Measurements from ENCODE around the gene ARHGEF17.

The ARHGEF17 gene

GRCh38 chr11:73379189-73379880 lies 71.3 kb downstream of the ARHGEF17 start:
- no peak for DNase-seq (ENCODE audit: low spot score)
- peak overlapping the region; percentile 93 for H3K27ac ChIP-seq
- POLR2A ChIA-PET (ENCODE audit: low non-redundant PET): no interaction called here
- no peak for TF ChIP-seq CTCF (conservative IDR thresholded peaks at IDR 0.05; ENCODE audit: low read depth)
- CTCF ChIA-PET: no interaction called here

DNA sequence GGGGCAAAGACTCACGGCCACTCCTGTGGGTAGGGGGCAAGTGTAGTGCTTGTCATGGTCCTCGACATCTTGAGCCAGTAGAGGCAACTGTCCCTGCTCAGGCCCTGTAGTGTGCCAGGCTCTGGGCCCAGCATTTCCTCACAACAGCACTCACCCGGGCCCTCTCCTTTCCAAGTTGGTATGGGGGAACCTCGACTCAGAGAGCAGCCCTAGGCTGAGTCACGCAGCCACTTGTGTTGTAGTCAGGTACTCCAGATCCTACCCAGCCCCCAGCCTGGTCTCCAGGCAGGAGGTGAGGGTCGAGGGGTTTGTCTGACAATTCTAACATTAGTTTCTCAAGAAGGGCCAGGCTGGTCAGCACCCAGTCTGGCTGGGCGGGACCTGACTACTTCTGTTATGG lies 72.3 kb downstream of the ARHGEF17 start:
- peak overlapping the region; percentile 93 for H3K27ac ChIP-seq
- no peak for DNase-seq (ENCODE audit: low spot score)
- POLR2A ChIA-PET (ENCODE audit: low non-redundant PET): no interaction called here
- CTCF ChIA-PET: no interaction called here
- TF ChIP-seq CTCF (conservative IDR thresholded peaks at IDR 0.05; ENCODE audit: low read depth): no peak

DNA sequence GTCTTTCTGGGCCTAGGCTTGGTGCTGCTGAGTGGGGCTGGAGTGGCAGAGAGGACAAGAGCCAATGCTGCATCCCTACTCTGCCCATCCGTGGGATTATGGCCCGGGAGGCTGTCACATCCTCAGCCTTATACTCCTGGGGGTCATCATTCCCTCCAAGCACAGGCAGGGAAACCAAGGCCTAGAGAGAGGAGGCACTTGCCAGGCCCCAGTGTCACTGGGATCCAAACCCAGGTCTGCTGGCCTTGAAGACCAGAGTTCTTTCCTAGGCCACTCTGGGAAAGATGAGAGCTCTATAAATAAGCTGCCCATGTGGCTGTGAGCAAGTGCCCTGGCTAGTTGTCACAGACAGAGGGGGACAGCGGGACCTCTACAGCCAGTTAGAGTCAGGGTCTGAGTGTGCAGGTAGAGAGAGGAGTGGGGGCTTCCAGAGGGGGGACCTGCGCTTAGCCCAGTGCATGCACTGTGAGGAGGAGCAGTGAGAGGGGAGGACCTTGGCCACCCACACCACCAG lies 72.9 kb downstream of the ARHGEF17 start:
- peak overlapping the region; percentile 93 for H3K27ac ChIP-seq
- DNase-seq (ENCODE audit: low spot score): no peak
- CTCF ChIA-PET: no interaction called here
- POLR2A ChIA-PET (ENCODE audit: low non-redundant PET): no interaction called here
- no peak for TF ChIP-seq CTCF (conservative IDR thresholded peaks at IDR 0.05; ENCODE audit: low read depth)

DNA sequence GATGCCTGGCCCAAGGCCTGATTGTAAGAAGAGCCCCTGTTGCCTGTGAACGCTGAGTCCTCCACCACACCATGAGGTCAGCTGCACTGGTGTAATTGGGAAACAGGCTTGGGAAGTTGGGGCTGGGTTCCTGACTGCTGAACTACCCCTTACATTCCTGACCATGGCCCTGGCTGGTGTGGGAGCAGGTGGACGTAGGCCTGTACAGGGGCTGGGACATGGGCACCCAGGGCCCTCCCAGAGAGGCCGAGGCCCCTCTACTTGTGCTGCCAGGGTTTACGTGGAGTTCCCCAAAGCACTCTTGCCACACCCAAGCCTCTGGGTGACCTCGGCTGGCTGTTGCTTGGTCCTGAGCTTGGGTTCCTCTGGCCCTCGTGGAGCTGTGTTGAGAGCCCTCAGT lies 73.5 kb downstream of the ARHGEF17 start:
- DNase-seq (ENCODE audit: low spot score): no peak
- POLR2A ChIA-PET (ENCODE audit: low non-redundant PET): no interaction called here
- CTCF ChIA-PET: interaction anchor here (0.6 kb wide), 1 partner anchor 158 kb away, joined by 5 read pairs; no protein-coding TSS in a partner anchor
- TF ChIP-seq CTCF (conservative IDR thresholded peaks at IDR 0.05; ENCODE audit: low read depth): no peak
- peak overlapping the region; percentile 93 for H3K27ac ChIP-seq

GRCh38 chr11:73382183-73382582 lies 74.1 kb downstream of the ARHGEF17 start:
- DNase-seq (ENCODE audit: low spot score): no peak
- TF ChIP-seq CTCF (conservative IDR thresholded peaks at IDR 0.05; ENCODE audit: low read depth): no peak
- ChIA-PET POLR2A (ENCODE audit: low non-redundant PET) (no interaction called here), CTCF (no interaction called here)
- peak overlapping the region; percentile 93 for H3K27ac ChIP-seq

- TF ChIP-seq CTCF (conservative IDR thresholded peaks at IDR 0.05; ENCODE audit: low read depth): no peak
- ChIA-PET CTCF (interaction anchor here (1.0 kb wide), 2 partner anchors 11 to 81 kb away, joined by 5 to 6 read pairs; no protein-coding TSS in a partner anchor), POLR2A (ENCODE audit: low non-redundant PET) (no interaction called here)
Measured at GRCh38 chr11:73382747-73383146, 74.7 kb downstream of the ARHGEF17 start.

More at GRCh38 chr11:73382747-73383146, 74.7 kb downstream of the ARHGEF17 start:
- H3K27ac ChIP-seq: peak overlapping the region; percentile 93
- DNase-seq (ENCODE audit: low spot score): no peak

All from RWPE1 (cell line).